Ovary (tissue), 9 donors: ENCODE data around the gene SOCS3. TPM values are rescaled to one million over a fixed set of nuclear protein-coding genes. Genes with fewer than 3 reads are reported as not detected.

Experiments
- DNase-seq, 5 donors: peaks; one replicate each; pipeline ENCODE4 v3.0.0-alpha.2; 2019 to 2020
- H3K27ac ChIP-seq, 2 donors: fragments of 200-600 bp; one replicate each; pipeline versions ENCODE4 v1.5.1 to v1.8.0; 2019 to 2022
- H3K27me3 ChIP-seq: fragments of 200-600 bp; one replicate; pipeline ENCODE4 v1.8.0; 2022
- H3K36me3 ChIP-seq: fragments of 200-600 bp; sonication (generic); one replicate; pipeline ENCODE4 v1.5.1; 2019
- H3K4me1 ChIP-seq: one replicate; pipeline ENCODE4 v1.8.1; 2013; ENCODE audit warnings: mild to moderate bottlenecking, moderate library complexity; ENCODE audit not compliant: insufficient read depth
- H3K4me3 ChIP-seq: fragments of 200-600 bp; sonication (generic); one replicate; pipeline ENCODE4 v1.5.1; 2017
- H3K9me3 ChIP-seq, 2 donors: fragments of 200-600 bp in 1 of 2; sonication (generic) in 1 of 2; one replicate each; pipeline versions ENCODE4 v1.5.1 to v1.8.1; 2013 to 2019; ENCODE audit warnings: mild to moderate bottlenecking in 1 of 2, moderate library complexity in 1 of 2
- CTCF ChIP-seq, 3 donors: fragments of 450-650 bp in 2 of 3; fragments of 200-600 bp in 1 of 3; IDR thresholded peaks; one replicate each; pipeline versions ENCODE4 v1.5.1 to v1.8.0; 2016 to 2022; ENCODE audit warnings: antibody characterized with exemption in 3 of 3, mild to moderate bottlenecking in 1 of 3
- EP300 ChIP-seq: sonication (generic); formaldehyde crosslinking; IDR thresholded peaks from one replicate; pipeline ENCODE4 v1.6.1; 2017; ENCODE audit warnings: antibody characterized with exemption
- POLR2A ChIP-seq: fragments of 450-650 bp; IDR thresholded peaks from one replicate; pipeline ENCODE4 v1.6.1; 2017; ENCODE audit warnings: antibody characterized with exemption, mild to moderate bottlenecking, moderate library complexity
- WGBS, 3 donors: extraction: QIAGEN DNeasy Blood & Tissue Kit in 1 of 3; methylation state at CpG; one replicate each; pipeline versions ENCODE4 v1.1.5 to v1.1.7; 2013 to 2017; 5-methylcytosine and 5-hydroxymethylcytosine counted together
- intact Hi-C, 4 donors: fragments of 100-400 bp; cut with DNase I; formaldehyde crosslinking; loops; one replicate each; pipeline versions ENCODE4 v1.11.0 to v1.15.1; 2022 to 2023
- polyA plus RNA-seq, 2 donors: library from polyadenylated mRNA; stranded (reverse); fragments of 200-250 nt in 1 of 2; fragments of 350-450 nt in 1 of 2; fragmentation: Illumina TruSeq in 1 of 2; extraction: RNeasy Lipid Tissue Mini Kit (QIAGEN cat#74804) in 1 of 2; gene quantifications; one replicate each; pipeline ENCODE4 v1.2.3, GENCODE V29; 2013 to 2014
- total RNA-seq, 7 donors: library from RNA; depleted of rRNA in 2 of 7; stranded (reverse); fragments of >200 nt in 2 of 7; fragmentation: NEBNext Ultra II Directional in 3 of 7; extraction: Animal tissue kit (Norgen Biotek cat#: 25700) in 3 of 7; gene quantifications; one replicate each; pipeline versions ENCODE4 v1.1.0 to v1.2.4, GENCODE V29; 2016 to 2023
- donor health status: DM: no; HTN: no; CAD: no; lungs with moderate emphysema.
- donor health status: DM: no; HTN: no; CAD: no.
- donor health status: Bipolar disorder and iron deficiency.
- donor health status: DM: yes; HTN: yes; CAD: no.
- donor health status: DM: no; HTN: no; CAD: no.
- donor health status: DM: yes; HTN: yes; CAD: no.

SOCS3 gene
- total and polyA plus RNA-seq, 9 donors = 14.4 to 284 (median 56.5) TPM

GRCh38 chr17:78343543-78344201 lies 16.2 kb downstream of the SOCS3 start:
- peaks cover 8% of the 10 kb centered on the region for H3K4me1 ChIP-seq
- no peaks in the 10 kb centered on the region for H3K36me3 ChIP-seq
- no peaks in the 10 kb centered on the region for H3K9me3 ChIP-seq
- 80 to 84% (median 83%) methylated on average over 18 to 19 of the region's 19 CpGs for WGBS, 3 donors
- no peak overlapping the region for H3K4me3 ChIP-seq
- no peaks in the 10 kb centered on the region for H3K27me3 ChIP-seq
- peak overlapping the region; percentile 69 to 87 for H3K27ac ChIP-seq
- intact Hi-C loops = no loop called here
- peak in 1 of 5 donors; percentile 50 for DNase-seq
- no peak for TF ChIP-seq POLR2A

GRCh38 chr17:78343187-78343542 lies 16.7 kb downstream of the SOCS3 start:
- Histone ChIP-seq H3K27me3 (no peaks in the 10 kb centered on the region), H3K9me3 (no peaks in the 10 kb centered on the region), H3K4me3 (no peak overlapping the region), H3K27ac (peak overlapping the region; percentile 69 to 87), H3K36me3 (no peaks in the 10 kb centered on the region), H3K4me1 (peaks cover 8% of the 10 kb centered on the region)
- 7 to 14% (median 13%) methylated on average over 3 to 5 of the region's 5 CpGs for WGBS, 3 donors
- intact Hi-C loops = no loop called here
- TF ChIP-seq EP300 = no peak
- TF ChIP-seq POLR2A = no peak
- TF ChIP-seq CTCF (IDR thresholded peaks at IDR 0.05) = no peak
- peak; percentile 74 to 81 (median 78) for DNase-seq

GRCh38 chr17:78342449-78343186 lies 17.3 kb downstream of the SOCS3 start:
- no peaks in the 10 kb centered on the region for H3K9me3 ChIP-seq
- peak overlapping the region; percentile 42 for H3K4me3 ChIP-seq
- peaks cover 8% of the 10 kb centered on the region for H3K4me1 ChIP-seq
- WGBS, 3 donors = 2 to 7% (median 7%) methylated on average over 26 of the region's 26 CpGs
- DNase-seq = peak; percentile 79 to 86 (median 82)
- intact Hi-C loops = no loop called here
- peak overlapping the region; percentile 69 to 87 for H3K27ac ChIP-seq
- peak; percentile 7 for TF ChIP-seq POLR2A
- TF ChIP-seq CTCF (IDR thresholded peaks at IDR 0.05) = no peak
- H3K36me3 ChIP-seq = no peaks in the 10 kb centered on the region
- no peaks in the 10 kb centered on the region for H3K27me3 ChIP-seq

- H3K36me3 ChIP-seq = no peaks in the 10 kb centered on the region
- H3K27me3 ChIP-seq = no peaks in the 10 kb centered on the region
- no peaks in the 10 kb centered on the region for H3K9me3 ChIP-seq
- peak; percentile 79 to 90 (median 87) for DNase-seq
- intact Hi-C loops = loop anchor here in 1 of 4 donors (2.0 kb wide), 1 partner anchor 17 kb away; no protein-coding TSS in a partner anchor
- WGBS, 3 donors = 4 to 6% (median 5%) methylated on average over 49 to 94 of the region's 95 CpGs
- peak overlapping the region; percentile 69 to 87 for H3K27ac ChIP-seq
- H3K4me3 ChIP-seq = peak overlapping the region; percentile 42
- H3K4me1 ChIP-seq = peaks cover 8% of the 10 kb centered on the region
- TF ChIP-seq EP300 (peak; percentile 27), CTCF (IDR thresholded peaks at IDR 0.05) (peak in 1 of 3 donors; percentile 25), POLR2A (peak; percentile 45)
Observed at GRCh38 chr17:78341559-78342448, 18.1 kb downstream of the SOCS3 start.
